Measurements from ENCODE around the gene VAV3. TPM values are rescaled to one million over a fixed set of nuclear protein-coding genes. Genes with fewer than 3 reads are reported as not detected.
A peak's percentile ranks its signal among the peaks of the same experiment; 100 is the strongest.
"Not testable (repeated sequence)": the region's sequence is repeated elsewhere in the genome, so short reads cannot be mapped to it uniquely, and the experiment has no call there.

The VAV3 gene
- total RNA-seq: 4.1 TPM
- 1 to 10 TPM; 3.1 to 5.5 (median 4.1) TPM for polyA plus RNA-seq (ENCODE audit: insufficient read depth in 1 of 8, insufficient read length in 8 of 8, low replicate concordance in 1 of 8)
- long read RNA-seq, donor 1: 0 reads
- long read RNA-seq, donor 2: 0 reads
- long read RNA-seq, donor 3: 0 reads
- long read RNA-seq, donor 4, full-length matches to known transcripts: 1 of 1 reads
- long read RNA-seq, donor 4, partial matches to known transcripts: 0 of 1 reads
- long read RNA-seq, donor 4, other reads (novel, unspliced or antisense): 0 of 1 reads
- long read RNA-seq, donor 5: 0 reads
- long read RNA-seq, donor 6: 0 reads
- long read RNA-seq, donor 7, full-length matches to known transcripts: 1 of 1 reads
- long read RNA-seq, donor 7, partial matches to known transcripts: 0 of 1 reads
- long read RNA-seq, donor 7, other reads (novel, unspliced or antisense): 0 of 1 reads
- long read RNA-seq, donor 8: 0 reads
- long read RNA-seq, donor 9: 0 reads
- long read RNA-seq, donor 10: 0 reads
- long read RNA-seq, donor 11: 0 reads

- no peaks in the 10 kb centered on the region for H3K36me3 ChIP-seq (ENCODE audit: control insufficient read depth, insufficient read depth, low read length)
- peak; percentile 86 for DNase-seq
- peaks cover 21% of the 10 kb centered on the region for H3K4me1 ChIP-seq (ENCODE audit: control insufficient read depth, insufficient read depth, low read length)
- H3K27me3 ChIP-seq (ENCODE audit: control insufficient read depth, insufficient read depth, low read length): peaks cover 16% of the 10 kb centered on the region
- peak within 1 kb of the TSS; percentile 83 for H3K27ac ChIP-seq (ENCODE audit: low read length)
- peak within 1 kb of the TSS; percentile 61 for H3K4me3 ChIP-seq (ENCODE audit: low read length)
- H3K9me3 ChIP-seq (replicated peaks; ENCODE audit: control insufficient read depth, low read depth, low read length): no peaks in the 10 kb centered on the region
- 0% methylated on average over 64 of the region's 73 CpGs for WGBS (ENCODE audit: insufficient coverage)
Measured at GRCh38 chr1:107965110-107965991, at the start of gene VAV3. VAV3 (minus strand) TSS chr1:107965180; CDS start chr1:107964869, 311 bp downstream.

- no peak for DNase-seq
- Histone ChIP-seq H3K9me3 (replicated peaks; ENCODE audit: control insufficient read depth, low read depth, low read length) (no peaks in the 10 kb centered on the region), H3K4me3 (ENCODE audit: low read length) (no peak overlapping the region), H3K27me3 (ENCODE audit: control insufficient read depth, insufficient read depth, low read length) (no peaks in the 10 kb centered on the region), H3K36me3 (ENCODE audit: control insufficient read depth, insufficient read depth, low read length) (no peaks in the 10 kb centered on the region), H3K4me1 (ENCODE audit: control insufficient read depth, insufficient read depth, low read length) (no peaks in the 10 kb centered on the region), H3K27ac (ENCODE audit: low read length) (no peak overlapping the region)
Measured at GRCh38 chr1:108012553-108012952, 47.6 kb upstream of the VAV3 start.

GRCh38 chr1:108011295-108011694, 46.3 kb upstream of the VAV3 start:
- no peaks in the 10 kb centered on the region for H3K27me3 ChIP-seq (ENCODE audit: control insufficient read depth, insufficient read depth, low read length)
- H3K27ac ChIP-seq (ENCODE audit: low read length): no peak overlapping the region
- DNase-seq: no peak
- no peak overlapping the region for H3K4me3 ChIP-seq (ENCODE audit: low read length)
- 79% methylated on average over 3 of the region's 6 CpGs for WGBS (ENCODE audit: insufficient coverage)
- no peaks in the 10 kb centered on the region for H3K36me3 ChIP-seq (ENCODE audit: control insufficient read depth, insufficient read depth, low read length)
- H3K9me3 ChIP-seq (replicated peaks; ENCODE audit: control insufficient read depth, low read depth, low read length): no peaks in the 10 kb centered on the region
- H3K4me1 ChIP-seq (ENCODE audit: control insufficient read depth, insufficient read depth, low read length): no peaks in the 10 kb centered on the region

GRCh38 chr1:108010581-108010980, 45.6 kb upstream of the VAV3 start:
- Histone ChIP-seq H3K4me1 (ENCODE audit: control insufficient read depth, insufficient read depth, low read length) (no peaks in the 10 kb centered on the region), H3K36me3 (ENCODE audit: control insufficient read depth, insufficient read depth, low read length) (no peaks in the 10 kb centered on the region), H3K4me3 (ENCODE audit: low read length) (no peak overlapping the region), H3K27me3 (ENCODE audit: control insufficient read depth, insufficient read depth, low read length) (no peaks in the 10 kb centered on the region), H3K9me3 (replicated peaks; ENCODE audit: control insufficient read depth, low read depth, low read length) (no peaks in the 10 kb centered on the region), H3K27ac (ENCODE audit: low read length) (no peak overlapping the region)
- no peak for DNase-seq
- WGBS (ENCODE audit: insufficient coverage): 69% methylated on average over 3 of the region's 4 CpGs

- Histone ChIP-seq H3K27ac (ENCODE audit: low read length) (no peak overlapping the region), H3K36me3 (ENCODE audit: control insufficient read depth, insufficient read depth, low read length) (no peaks in the 10 kb centered on the region), H3K9me3 (replicated peaks; ENCODE audit: control insufficient read depth, low read depth, low read length) (no peaks in the 10 kb centered on the region), H3K4me3 (ENCODE audit: low read length) (no peak overlapping the region), H3K4me1 (ENCODE audit: control insufficient read depth, insufficient read depth, low read length) (no peaks in the 10 kb centered on the region), H3K27me3 (ENCODE audit: control insufficient read depth, insufficient read depth, low read length) (no peaks in the 10 kb centered on the region)
- no peak for DNase-seq
Measured at GRCh38 chr1:108009603-108010195, 44.7 kb upstream of the VAV3 start.

- Histone ChIP-seq H3K4me1 (ENCODE audit: control insufficient read depth, insufficient read depth, low read length) (no peaks in the 10 kb centered on the region), H3K36me3 (ENCODE audit: control insufficient read depth, insufficient read depth, low read length) (no peaks in the 10 kb centered on the region), H3K9me3 (replicated peaks; ENCODE audit: control insufficient read depth, low read depth, low read length) (no peaks in the 10 kb centered on the region), H3K27ac (ENCODE audit: low read length) (no peak overlapping the region), H3K27me3 (ENCODE audit: control insufficient read depth, insufficient read depth, low read length) (no peaks in the 10 kb centered on the region), H3K4me3 (ENCODE audit: low read length) (no peak overlapping the region)
- WGBS (ENCODE audit: insufficient coverage): no CpG with 5 or more reads among the region's 2 CpGs
- DNase-seq: no peak
Measured at GRCh38 chr1:108007531-108007930, 42.6 kb upstream of the VAV3 start.

GRCh38 chr1:108007070-108007469, 42.1 kb upstream of the VAV3 start:
- Histone ChIP-seq H3K27ac (ENCODE audit: low read length) (no peak overlapping the region), H3K9me3 (replicated peaks; ENCODE audit: control insufficient read depth, low read depth, low read length) (no peaks in the 10 kb centered on the region), H3K36me3 (ENCODE audit: control insufficient read depth, insufficient read depth, low read length) (no peaks in the 10 kb centered on the region), H3K27me3 (ENCODE audit: control insufficient read depth, insufficient read depth, low read length) (no peaks in the 10 kb centered on the region), H3K4me1 (ENCODE audit: control insufficient read depth, insufficient read depth, low read length) (no peaks in the 10 kb centered on the region), H3K4me3 (ENCODE audit: low read length) (no peak overlapping the region)
- no CpG with 5 or more reads among the region's 1 CpG for WGBS (ENCODE audit: insufficient coverage)
- no peak for DNase-seq

GRCh38 chr1:108004919-108005318, 39.9 kb upstream of the VAV3 start:
- H3K4me1 ChIP-seq (ENCODE audit: control insufficient read depth, insufficient read depth, low read length); H3K27me3 ChIP-seq (ENCODE audit: control insufficient read depth, insufficient read depth, low read length); H3K4me3 ChIP-seq (ENCODE audit: low read length); H3K36me3 ChIP-seq (ENCODE audit: control insufficient read depth, insufficient read depth, low read length); DNase-seq; H3K9me3 ChIP-seq (replicated peaks; ENCODE audit: control insufficient read depth, low read depth, low read length); H3K27ac ChIP-seq (ENCODE audit: low read length): not testable (repeated sequence)
- 100% methylated on average over 1 of the region's 3 CpGs for WGBS (ENCODE audit: insufficient coverage)

- DNase-seq: peak; percentile 68
- no peaks in the 10 kb centered on the region for H3K36me3 ChIP-seq (ENCODE audit: control insufficient read depth, insufficient read depth, low read length)
- no CpG with 5 or more reads among the region's 2 CpGs for WGBS (ENCODE audit: insufficient coverage)
- no peak overlapping the region for H3K4me3 ChIP-seq (ENCODE audit: low read length)
- H3K9me3 ChIP-seq (replicated peaks; ENCODE audit: control insufficient read depth, low read depth, low read length): no peaks in the 10 kb centered on the region
- peaks cover 9% of the 10 kb centered on the region for H3K4me1 ChIP-seq (ENCODE audit: control insufficient read depth, insufficient read depth, low read length)
- no peaks in the 10 kb centered on the region for H3K27me3 ChIP-seq (ENCODE audit: control insufficient read depth, insufficient read depth, low read length)
- no peak overlapping the region for H3K27ac ChIP-seq (ENCODE audit: low read length)
Measured at GRCh38 chr1:108000620-108001111, 35.7 kb upstream of the VAV3 start.

GRCh38 chr1:108000184-108000583, 35.2 kb upstream of the VAV3 start:
- 62% methylated on average over 2 of the region's 6 CpGs for WGBS (ENCODE audit: insufficient coverage)
- H3K9me3 ChIP-seq (replicated peaks; ENCODE audit: control insufficient read depth, low read depth, low read length): no peaks in the 10 kb centered on the region
- no peaks in the 10 kb centered on the region for H3K36me3 ChIP-seq (ENCODE audit: control insufficient read depth, insufficient read depth, low read length)
- no peak overlapping the region for H3K27ac ChIP-seq (ENCODE audit: low read length)
- H3K27me3 ChIP-seq (ENCODE audit: control insufficient read depth, insufficient read depth, low read length): no peaks in the 10 kb centered on the region
- no peak for DNase-seq
- peaks cover 9% of the 10 kb centered on the region for H3K4me1 ChIP-seq (ENCODE audit: control insufficient read depth, insufficient read depth, low read length)
- no peak overlapping the region for H3K4me3 ChIP-seq (ENCODE audit: low read length)
